HEK293 (cell line): ENCODE data around the gene ZNF565.

Source experiments
- GLI2 ChIP-seq: fragments of 450-650 bp; formaldehyde crosslinking; IDR thresholded peaks from 2 replicates; pipeline ENCODE4; 2017; ENCODE audit warnings: missing biosample characterization, missing genetic modification characterization, low read depth, borderline replicate concordance
- GLIS1 ChIP-seq: fragments of 450-650 bp; formaldehyde crosslinking; IDR thresholded peaks from 2 replicates; pipeline ENCODE4 v1.5.1; 2016; ENCODE audit warnings: missing biosample characterization, missing genetic modification characterization
- HOXD13 ChIP-seq: sonication (generic); formaldehyde crosslinking; IDR thresholded peaks from 2 replicates; pipeline ENCODE4 v1.8.0; 2022; ENCODE audit warnings: missing genetic modification reagents, borderline replicate concordance
- IKZF3 ChIP-seq: fragments of 450-650 bp; IDR thresholded peaks from 2 replicates; pipeline ENCODE4 v1.5.0; 2018; ENCODE audit warnings: missing biosample characterization, mild to moderate bottlenecking, missing genetic modification characterization, moderate library complexity
- KLF10 ChIP-seq: fragments of 450-650 bp; IDR thresholded peaks from 2 replicates; pipeline ENCODE4 v1.5.1; 2018; ENCODE audit warnings: missing biosample characterization, mild to moderate bottlenecking, missing genetic modification characterization
- OVOL3 ChIP-seq: fragments of 450-650 bp; formaldehyde crosslinking; IDR thresholded peaks from 2 replicates; pipeline ENCODE4 v1.5.1; 2016; ENCODE audit warnings: missing biosample characterization, missing genetic modification characterization
- PRDM1 ChIP-seq: fragments of 450-650 bp; formaldehyde crosslinking; IDR thresholded peaks from 2 replicates; pipeline ENCODE4; 2016; ENCODE audit warnings: missing biosample characterization, missing genetic modification characterization
- SP7 ChIP-seq: fragments of 450-650 bp; formaldehyde crosslinking; IDR thresholded peaks from 2 replicates; pipeline ENCODE4 v1.5.1; 2016; ENCODE audit warnings: missing biosample characterization, missing genetic modification characterization
- ZBTB8A ChIP-seq: fragments of 450-650 bp; formaldehyde crosslinking; IDR thresholded peaks from 2 replicates; pipeline ENCODE4 v1.5.1; 2016; ENCODE audit warnings: missing biosample characterization, missing genetic modification characterization
- ZFP37 ChIP-seq: fragments of 450-650 bp; formaldehyde crosslinking; IDR thresholded peaks from 2 replicates; pipeline ENCODE4 v1.5.1; 2016; ENCODE audit warnings: missing biosample characterization, missing genetic modification characterization
- ZIC2 ChIP-seq: fragments of 450-650 bp; formaldehyde crosslinking; IDR thresholded peaks from 2 replicates; pipeline ENCODE4 v1.5.1; 2016; ENCODE audit warnings: missing biosample characterization, missing genetic modification characterization
- ZNF140 ChIP-seq: fragments of 450-650 bp; formaldehyde crosslinking; IDR thresholded peaks from 2 replicates; pipeline ENCODE4 v1.5.1; 2016; ENCODE audit warnings: missing biosample characterization, missing genetic modification characterization
- ZNF169 ChIP-seq: fragments of 450-650 bp; formaldehyde crosslinking; IDR thresholded peaks from 2 replicates; pipeline ENCODE4 v1.5.1; 2016; ENCODE audit warnings: missing biosample characterization, missing genetic modification characterization
- ZNF184 ChIP-seq: fragments of 450-650 bp; IDR thresholded peaks from 2 replicates; pipeline ENCODE4 v1.5.1; 2018; ENCODE audit warnings: missing biosample characterization, mild to moderate bottlenecking, missing genetic modification characterization
- ZNF324 ChIP-seq: fragments of 450-650 bp; formaldehyde crosslinking; IDR thresholded peaks from 2 replicates; pipeline ENCODE4 v1.5.1; 2016; ENCODE audit warnings: missing biosample characterization, missing genetic modification characterization
- ZNF37A ChIP-seq: fragments of 450-650 bp; IDR thresholded peaks from 2 replicates; pipeline ENCODE4 v1.5.1; 2018; ENCODE audit warnings: missing biosample characterization, missing genetic modification characterization
- ZNF391 ChIP-seq: fragments of 450-650 bp; formaldehyde crosslinking; IDR thresholded peaks from 2 replicates; pipeline ENCODE4 v1.5.1; 2016; ENCODE audit warnings: low read depth, missing biosample characterization, missing genetic modification characterization, borderline replicate concordance
- ZNF433 ChIP-seq: fragments of 450-650 bp; formaldehyde crosslinking; IDR thresholded peaks from 2 replicates; pipeline ENCODE4 v1.5.1; 2016; ENCODE audit warnings: missing biosample characterization, missing genetic modification characterization, low read depth
- ZNF560 ChIP-seq: fragments of 450-650 bp; formaldehyde crosslinking; IDR thresholded peaks from 2 replicates; pipeline ENCODE4 v1.5.1; 2017; ENCODE audit warnings: missing biosample characterization, missing genetic modification characterization, borderline replicate concordance
- ZNF677 ChIP-seq: fragments of 450-650 bp; IDR thresholded peaks from 2 replicates; pipeline ENCODE4 v1.5.0; 2018; ENCODE audit warnings: missing biosample characterization, mild to moderate bottlenecking, missing genetic modification characterization, moderate library complexity
- ZNF792 ChIP-seq: fragments of 450-650 bp; formaldehyde crosslinking; IDR thresholded peaks from 2 replicates; pipeline ENCODE4 v1.5.1; 2016; ENCODE audit warnings: missing biosample characterization, missing genetic modification characterization
- ZNF830 ChIP-seq: fragments of 450-650 bp; IDR thresholded peaks from 2 replicates; pipeline ENCODE4 v1.5.0; 2018; ENCODE audit warnings: missing biosample characterization, missing genetic modification characterization, low read depth, mild to moderate bottlenecking, moderate library complexity
- ZXDB ChIP-seq: fragments of 450-650 bp; formaldehyde crosslinking; IDR thresholded peaks from 2 replicates; pipeline ENCODE4 v1.5.1; 2016; ENCODE audit warnings: missing biosample characterization, missing genetic modification characterization
- TF ChIP-seq, protein P1 (sequence below): fragments of 450-650 bp; formaldehyde crosslinking; conservative IDR thresholded peaks from 2 replicates; pipeline ENCODE4 v1.5.1; 2016; ENCODE audit warnings: low read depth, missing biosample characterization, missing genetic modification characterization
- TF ChIP-seq, protein P2 (sequence below): fragments of 450-650 bp; formaldehyde crosslinking; IDR thresholded peaks from 2 replicates; pipeline ENCODE4 v1.5.1; 2016; ENCODE audit warnings: missing biosample characterization, missing genetic modification characterization
- TF ChIP-seq, protein P3 (sequence below): IDR thresholded peaks from 2 replicates; pipeline ENCODE4 v1.6.1; 2011; ENCODE audit warnings: mild to moderate bottlenecking, low read depth, low read length, borderline replicate concordance
- TF ChIP-seq, protein P4 (sequence below): sonication (generic); formaldehyde crosslinking; IDR thresholded peaks from 2 replicates; pipeline ENCODE4 v1.8.1; 2022; ENCODE audit warnings: mild to moderate bottlenecking, moderate library complexity, missing genetic modification reagents
- TF ChIP-seq, protein P5 (sequence below): fragments of 450-650 bp; formaldehyde crosslinking; IDR thresholded peaks from 2 replicates; pipeline ENCODE4 v1.5.1; 2016; ENCODE audit warnings: missing biosample characterization, missing genetic modification characterization
- TF ChIP-seq, protein P6 (sequence below): fragments of 450-650 bp; formaldehyde crosslinking; IDR thresholded peaks from 2 replicates; pipeline ENCODE4 v1.5.1; 2017; ENCODE audit warnings: missing biosample characterization, missing genetic modification characterization

Gene ZNF565

DNA sequence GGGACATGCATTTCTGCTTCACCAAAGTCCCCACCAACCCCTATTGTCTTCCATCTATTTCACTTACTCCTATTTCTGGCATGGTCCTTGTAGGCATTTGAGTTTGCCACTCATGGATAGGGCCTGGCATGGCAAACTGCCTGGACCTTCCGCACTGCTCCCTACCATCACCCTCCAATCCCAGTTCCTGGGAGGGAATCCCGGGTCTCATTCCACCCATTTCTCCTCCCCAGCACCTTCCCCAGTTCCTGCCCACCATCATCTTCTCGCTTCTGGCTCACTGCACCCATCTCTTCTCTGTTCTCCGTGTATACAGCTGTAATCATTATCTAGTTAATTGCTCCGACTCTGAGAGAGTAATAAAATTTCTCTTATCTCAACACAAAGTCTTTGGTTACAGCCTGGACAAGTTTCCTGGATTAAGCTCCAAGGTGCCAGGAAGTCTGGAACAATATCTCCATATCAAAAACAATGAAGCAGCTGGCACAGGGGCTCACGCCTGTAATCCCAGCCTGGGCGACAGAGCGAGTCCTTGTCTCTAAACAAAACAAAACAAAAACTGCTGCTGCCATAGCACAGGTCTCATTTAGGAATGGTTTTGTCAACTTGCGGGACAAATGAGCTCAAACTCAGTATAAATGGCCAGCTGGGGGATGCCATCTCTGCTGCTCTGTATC lies 45.2 kb downstream of the ZNF565 start (continued):
- TF ChIP-seq, protein P1, sequence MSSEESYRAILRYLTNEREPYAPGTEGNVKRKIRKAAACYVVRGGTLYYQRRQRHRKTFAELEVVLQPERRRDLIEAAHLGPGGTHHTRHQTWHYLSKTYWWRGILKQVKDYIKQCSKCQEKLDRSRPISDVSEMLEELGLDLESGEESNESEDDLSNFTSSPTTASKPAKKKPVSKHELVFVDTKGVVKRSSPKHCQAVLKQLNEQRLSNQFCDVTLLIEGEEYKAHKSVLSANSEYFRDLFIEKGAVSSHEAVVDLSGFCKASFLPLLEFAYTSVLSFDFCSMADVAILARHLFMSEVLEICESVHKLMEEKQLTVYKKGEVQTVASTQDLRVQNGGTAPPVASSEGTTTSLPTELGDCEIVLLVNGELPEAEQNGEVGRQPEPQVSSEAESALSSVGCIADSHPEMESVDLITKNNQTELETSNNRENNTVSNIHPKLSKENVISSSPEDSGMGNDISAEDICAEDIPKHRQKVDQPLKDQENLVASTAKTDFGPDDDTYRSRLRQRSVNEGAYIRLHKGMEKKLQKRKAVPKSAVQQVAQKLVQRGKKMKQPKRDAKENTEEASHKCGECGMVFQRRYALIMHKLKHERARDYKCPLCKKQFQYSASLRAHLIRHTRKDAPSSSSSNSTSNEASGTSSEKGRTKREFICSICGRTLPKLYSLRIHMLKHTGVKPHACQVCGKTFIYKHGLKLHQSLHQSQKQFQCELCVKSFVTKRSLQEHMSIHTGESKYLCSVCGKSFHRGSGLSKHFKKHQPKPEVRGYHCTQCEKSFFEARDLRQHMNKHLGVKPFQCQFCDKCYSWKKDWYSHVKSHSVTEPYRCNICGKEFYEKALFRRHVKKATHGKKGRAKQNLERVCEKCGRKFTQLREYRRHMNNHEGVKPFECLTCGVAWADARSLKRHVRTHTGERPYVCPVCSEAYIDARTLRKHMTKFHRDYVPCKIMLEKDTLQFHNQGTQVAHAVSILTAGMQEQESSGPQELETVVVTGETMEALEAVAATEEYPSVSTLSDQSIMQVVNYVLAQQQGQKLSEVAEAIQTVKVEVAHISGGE (tag by site-specific recombination), result peak; percentile 37; the same call in 1 of the 2 replicates
- TF ChIP-seq OVOL3 (tag by site-specific recombination) (no peak; the same call in 1 of the 2 replicates), IKZF3 (tag by site-specific recombination) (peak; percentile 96), KLF10 (tag by site-specific recombination) (peak; percentile 83), ZXDB (peak; percentile 99), ZNF169 (tag by site-specific recombination) (no peak), ZNF391 (tag by site-specific recombination) (peak; percentile 47; the same call in 1 of the 2 replicates), ZNF324 (no peak), ZNF792 (peak; percentile 98), ZNF140 (no peak), GLI2 (tag by site-specific recombination) (peak; percentile 38; the same call in 1 of the 2 replicates), ZNF830 (tag by site-specific recombination) (no peak), ZFP37 (peak; percentile 33; the same call in 1 of the 2 replicates), PRDM1 (no peak), ZNF37A (tag by site-specific recombination) (no peak), ZNF677 (tag by site-specific recombination) (no peak), SP7 (tag by site-specific recombination) (peak; percentile 73), HOXD13 (CRISPR knock-in tag) (no peak), ZNF560 (no peak), ZNF184 (tag by site-specific recombination) (no peak), ZBTB8A (tag by site-specific recombination) (peak; percentile 35; the same call in 1 of the 2 replicates), GLIS1 (tag by site-specific recombination) (0 out of 2 replicates have a peak, but pooled peaks have one; percentile 9), ZIC2 (no peak), ZNF433 (no peak)
- TF ChIP-seq, protein P2, sequence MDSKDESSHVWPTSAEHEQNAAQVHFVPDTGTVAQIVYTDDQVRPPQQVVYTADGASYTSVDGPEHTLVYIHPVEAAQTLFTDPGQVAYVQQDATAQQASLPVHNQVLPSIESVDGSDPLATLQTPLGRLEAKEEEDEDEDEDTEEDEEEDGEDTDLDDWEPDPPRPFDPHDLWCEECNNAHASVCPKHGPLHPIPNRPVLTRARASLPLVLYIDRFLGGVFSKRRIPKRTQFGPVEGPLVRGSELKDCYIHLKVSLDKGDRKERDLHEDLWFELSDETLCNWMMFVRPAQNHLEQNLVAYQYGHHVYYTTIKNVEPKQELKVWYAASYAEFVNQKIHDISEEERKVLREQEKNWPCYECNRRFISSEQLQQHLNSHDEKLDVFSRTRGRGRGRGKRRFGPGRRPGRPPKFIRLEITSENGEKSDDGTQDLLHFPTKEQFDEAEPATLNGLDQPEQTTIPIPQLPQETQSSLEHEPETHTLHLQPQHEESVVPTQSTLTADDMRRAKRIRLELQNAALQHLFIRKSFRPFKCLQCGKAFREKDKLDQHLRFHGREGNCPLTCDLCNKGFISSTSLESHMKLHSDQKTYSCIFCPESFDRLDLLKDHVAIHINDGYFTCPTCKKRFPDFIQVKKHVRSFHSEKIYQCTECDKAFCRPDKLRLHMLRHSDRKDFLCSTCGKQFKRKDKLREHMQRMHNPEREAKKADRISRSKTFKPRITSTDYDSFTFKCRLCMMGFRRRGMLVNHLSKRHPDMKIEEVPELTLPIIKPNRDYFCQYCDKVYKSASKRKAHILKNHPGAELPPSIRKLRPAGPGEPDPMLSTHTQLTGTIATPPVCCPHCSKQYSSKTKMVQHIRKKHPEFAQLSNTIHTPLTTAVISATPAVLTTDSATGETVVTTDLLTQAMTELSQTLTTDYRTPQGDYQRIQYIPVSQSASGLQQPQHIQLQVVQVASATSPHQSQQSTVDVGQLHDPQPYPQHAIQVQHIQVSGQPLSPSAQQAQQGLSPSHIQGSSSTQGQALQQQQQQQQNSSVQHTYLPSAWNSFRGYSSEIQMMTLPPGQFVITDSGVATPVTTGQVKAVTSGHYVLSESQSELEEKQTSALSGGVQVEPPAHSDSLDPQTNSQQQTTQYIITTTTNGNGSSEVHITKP (tag by site-specific recombination), result peak; percentile 61
- TF ChIP-seq, protein P3, sequence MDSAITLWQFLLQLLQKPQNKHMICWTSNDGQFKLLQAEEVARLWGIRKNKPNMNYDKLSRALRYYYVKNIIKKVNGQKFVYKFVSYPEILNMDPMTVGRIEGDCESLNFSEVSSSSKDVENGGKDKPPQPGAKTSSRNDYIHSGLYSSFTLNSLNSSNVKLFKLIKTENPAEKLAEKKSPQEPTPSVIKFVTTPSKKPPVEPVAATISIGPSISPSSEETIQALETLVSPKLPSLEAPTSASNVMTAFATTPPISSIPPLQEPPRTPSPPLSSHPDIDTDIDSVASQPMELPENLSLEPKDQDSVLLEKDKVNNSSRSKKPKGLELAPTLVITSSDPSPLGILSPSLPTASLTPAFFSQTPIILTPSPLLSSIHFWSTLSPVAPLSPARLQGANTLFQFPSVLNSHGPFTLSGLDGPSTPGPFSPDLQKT, result no peak
- TF ChIP-seq, protein P4, sequence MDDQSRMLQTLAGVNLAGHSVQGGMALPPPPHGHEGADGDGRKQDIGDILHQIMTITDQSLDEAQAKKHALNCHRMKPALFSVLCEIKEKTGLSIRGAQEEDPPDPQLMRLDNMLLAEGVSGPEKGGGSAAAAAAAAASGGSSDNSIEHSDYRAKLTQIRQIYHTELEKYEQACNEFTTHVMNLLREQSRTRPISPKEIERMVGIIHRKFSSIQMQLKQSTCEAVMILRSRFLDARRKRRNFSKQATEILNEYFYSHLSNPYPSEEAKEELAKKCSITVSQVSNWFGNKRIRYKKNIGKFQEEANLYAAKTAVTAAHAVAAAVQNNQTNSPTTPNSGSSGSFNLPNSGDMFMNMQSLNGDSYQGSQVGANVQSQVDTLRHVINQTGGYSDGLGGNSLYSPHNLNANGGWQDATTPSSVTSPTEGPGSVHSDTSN (CRISPR knock-in tag), result no peak
- TF ChIP-seq, protein P5, sequence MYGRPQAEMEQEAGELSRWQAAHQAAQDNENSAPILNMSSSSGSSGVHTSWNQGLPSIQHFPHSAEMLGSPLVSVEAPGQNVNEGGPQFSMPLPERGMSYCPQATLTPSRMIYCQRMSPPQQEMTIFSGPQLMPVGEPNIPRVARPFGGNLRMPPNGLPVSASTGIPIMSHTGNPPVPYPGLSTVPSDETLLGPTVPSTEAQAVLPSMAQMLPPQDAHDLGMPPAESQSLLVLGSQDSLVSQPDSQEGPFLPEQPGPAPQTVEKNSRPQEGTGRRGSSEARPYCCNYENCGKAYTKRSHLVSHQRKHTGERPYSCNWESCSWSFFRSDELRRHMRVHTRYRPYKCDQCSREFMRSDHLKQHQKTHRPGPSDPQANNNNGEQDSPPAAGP, result no peak
- TF ChIP-seq, protein P6, sequence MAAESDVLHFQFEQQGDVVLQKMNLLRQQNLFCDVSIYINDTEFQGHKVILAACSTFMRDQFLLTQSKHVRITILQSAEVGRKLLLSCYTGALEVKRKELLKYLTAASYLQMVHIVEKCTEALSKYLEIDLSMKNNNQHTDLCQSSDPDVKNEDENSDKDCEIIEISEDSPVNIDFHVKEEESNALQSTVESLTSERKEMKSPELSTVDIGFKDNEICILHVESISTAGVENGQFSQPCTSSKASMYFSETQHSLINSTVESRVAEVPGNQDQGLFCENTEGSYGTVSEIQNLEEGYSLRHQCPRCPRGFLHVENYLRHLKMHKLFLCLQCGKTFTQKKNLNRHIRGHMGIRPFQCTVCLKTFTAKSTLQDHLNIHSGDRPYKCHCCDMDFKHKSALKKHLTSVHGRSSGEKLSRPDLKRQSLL (tag by site-specific recombination), result peak; percentile 75; the same call in 1 of the 2 replicates
